ENCODE data around the gene CACNA1C.
A peak's percentile ranks its signal among the peaks of the same experiment; 100 is the strongest.
"Not testable (repeated sequence)": the region's sequence is repeated elsewhere in the genome, so short reads cannot be mapped to it uniquely, and the experiment has no call there.

CACNA1C gene

GRCh38 chr12:2733493-2734355 is 680.9 kb downstream of the CACNA1C start:
- TF ChIP-seq CTCF (conservative IDR thresholded peaks at IDR 0.05; ENCODE audit: low read depth, low read length): peak; percentile 25

DNA sequence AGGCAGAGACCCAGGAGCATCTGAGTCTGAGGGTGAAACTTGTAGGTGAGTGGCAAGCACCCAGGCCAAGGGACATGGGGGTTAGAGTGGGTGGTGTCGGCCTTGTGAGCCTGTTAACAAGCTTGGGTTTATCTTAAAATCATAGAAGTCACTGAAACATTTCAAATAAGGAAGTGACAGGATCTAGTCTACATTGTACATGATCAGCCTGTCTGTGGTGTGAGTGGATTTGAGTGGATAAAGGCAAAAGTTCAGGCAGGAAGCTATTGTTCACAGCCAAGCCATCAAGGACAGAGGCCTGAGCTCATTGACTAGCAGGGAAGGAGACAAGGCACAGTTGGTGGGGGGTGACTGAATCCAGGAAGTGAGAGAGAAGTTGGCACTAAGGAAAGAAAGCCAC is 682.6 kb downstream of the CACNA1C start:
- DNase-seq (ENCODE audit: low read depth): no peak
- no peak for TF ChIP-seq CTCF (conservative IDR thresholded peaks at IDR 0.05; ENCODE audit: low read depth, low read length)
- H3K4me3 ChIP-seq (ENCODE audit: low read depth, low read length): no peak overlapping the region

More at GRCh38 chr12:2733493-2734355, 680.9 kb downstream of the CACNA1C start:
- H3K4me3 ChIP-seq (ENCODE audit: low read depth, low read length): no peak overlapping the region
- no peak for DNase-seq (ENCODE audit: low read depth)

GRCh38 chr12:2737656-2738241 is 685.0 kb downstream of the CACNA1C start:
- DNase-seq (ENCODE audit: low read depth): no peak
- TF ChIP-seq CTCF (conservative IDR thresholded peaks at IDR 0.05; ENCODE audit: low read depth, low read length): no peak
- H3K4me3 ChIP-seq (ENCODE audit: low read depth, low read length): no peak overlapping the region

DNA sequence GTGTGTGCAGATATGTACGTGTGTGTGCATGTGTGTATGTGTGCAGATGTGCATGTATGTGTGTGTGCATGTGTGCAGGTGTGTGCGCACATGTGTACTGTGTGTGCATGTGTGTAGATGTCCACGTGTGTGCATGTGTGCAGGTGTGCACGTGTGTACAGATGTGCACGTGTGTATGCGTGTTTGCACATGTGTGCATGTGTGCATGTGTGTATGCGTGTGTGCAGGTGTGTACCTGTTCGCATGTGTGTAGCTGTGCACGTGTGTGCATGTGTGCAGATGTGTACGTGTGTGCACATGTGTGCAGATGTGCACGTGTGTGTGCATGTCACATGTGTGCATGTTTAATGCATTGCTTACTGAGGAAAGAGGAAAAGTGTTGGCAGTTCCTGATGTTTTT is 686.3 kb downstream of the CACNA1C start:
- no peak overlapping the region for H3K4me3 ChIP-seq (ENCODE audit: low read depth, low read length)
- no peak for TF ChIP-seq CTCF (conservative IDR thresholded peaks at IDR 0.05; ENCODE audit: low read depth, low read length)
- no peak for DNase-seq (ENCODE audit: low read depth)

DNA sequence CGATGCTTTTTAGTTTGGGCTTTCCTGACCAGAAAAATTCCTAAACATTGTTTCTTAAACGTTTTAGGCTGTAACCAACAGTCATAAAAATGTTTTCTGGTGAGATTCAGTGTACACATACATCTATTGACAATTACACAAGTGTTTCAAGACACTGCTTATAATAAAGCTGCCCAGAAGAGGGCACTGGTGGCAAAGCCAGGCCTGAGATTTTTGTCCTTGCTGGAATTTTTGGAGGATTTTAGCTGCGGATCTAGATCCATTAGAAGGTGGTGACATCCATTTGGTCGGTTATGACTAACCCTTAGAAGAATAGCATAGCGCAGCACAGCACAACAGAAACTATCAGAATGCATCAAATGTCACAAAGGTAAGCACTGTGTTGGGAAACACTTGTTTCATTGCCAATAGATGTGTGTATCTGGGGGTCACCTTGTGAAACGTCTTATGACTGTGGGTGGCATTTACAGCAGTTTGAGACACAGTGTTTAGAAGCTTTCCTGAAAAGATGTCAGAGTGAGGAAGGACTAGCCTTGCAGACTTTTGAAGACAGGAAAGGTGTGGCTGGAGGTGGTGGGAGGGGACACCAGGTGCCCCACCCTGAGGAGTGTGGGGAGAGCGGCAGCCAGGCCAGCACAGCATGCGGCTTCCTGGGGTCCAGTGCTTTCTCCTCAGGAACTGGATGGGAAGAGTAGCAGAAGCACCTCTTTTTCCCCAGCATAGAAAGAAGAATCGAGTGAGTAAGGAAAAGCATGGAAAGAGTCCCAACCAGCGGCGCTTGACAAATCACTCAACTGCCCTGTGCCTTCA is 687.2 kb downstream of the CACNA1C start:
- DNase-seq (ENCODE audit: low read depth): peak; percentile 60
- no peak overlapping the region for H3K4me3 ChIP-seq (ENCODE audit: low read depth, low read length)
- TF ChIP-seq CTCF (conservative IDR thresholded peaks at IDR 0.05; ENCODE audit: low read depth, low read length): peak; percentile 76

DNA sequence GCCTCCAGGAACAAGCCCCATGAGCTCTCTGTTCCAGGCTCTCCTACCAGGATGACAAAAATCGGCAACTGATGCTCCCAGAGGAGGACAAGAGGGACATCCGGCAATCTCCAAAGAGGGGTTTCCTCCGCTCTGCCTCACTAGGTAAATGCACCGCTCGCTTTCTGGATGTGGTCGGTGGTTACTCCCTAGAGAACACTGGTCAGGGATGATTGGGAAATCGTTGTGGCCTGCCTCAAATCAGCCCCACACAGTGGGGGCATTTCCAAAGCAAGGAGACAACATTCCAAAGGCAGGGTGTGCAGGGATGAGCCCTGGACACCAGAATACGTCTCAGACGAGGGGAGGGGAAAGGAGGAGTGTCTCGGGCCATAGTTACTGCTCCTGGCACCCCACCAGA is 689.2 kb downstream of the CACNA1C start:
- not testable (repeated sequence) for DNase-seq (ENCODE audit: low read depth); H3K4me3 ChIP-seq (ENCODE audit: low read depth, low read length)

DNA sequence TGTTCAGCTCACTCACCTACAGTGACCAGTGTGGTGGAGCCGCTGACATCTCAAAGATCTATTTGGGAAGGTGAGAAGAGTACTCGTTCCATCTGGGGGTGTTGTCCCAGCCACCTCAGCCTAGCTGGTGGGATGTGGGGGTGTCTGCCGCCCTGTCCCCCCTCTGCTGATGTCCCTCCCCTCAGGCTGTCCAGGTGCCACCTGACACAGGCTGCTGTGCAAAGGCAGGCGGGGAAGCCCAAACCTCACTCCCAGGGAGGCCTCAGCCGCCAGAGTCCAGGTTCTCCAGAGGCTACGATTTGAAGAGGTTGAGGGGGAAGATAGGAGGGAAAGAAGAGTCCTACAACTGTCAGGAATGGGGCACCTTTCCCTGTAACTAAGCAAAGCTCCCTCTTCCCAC is 690.7 kb downstream of the CACNA1C start:
- TF ChIP-seq CTCF (conservative IDR thresholded peaks at IDR 0.05; ENCODE audit: low read depth, low read length): no peak
- H3K4me3 ChIP-seq (ENCODE audit: low read depth, low read length): no peak overlapping the region
- no peak for DNase-seq (ENCODE audit: low read depth)

Data from choroid plexus epithelial cell (primary cell).